K562 (cell line): ENCODE data around the gene ZBTB32. TPM values are rescaled to one million over a fixed set of nuclear protein-coding genes. Genes with fewer than 3 reads are reported as not detected.

Experiments
- ATF4 ChIP-seq: fragments of 450-650 bp; formaldehyde crosslinking; IDR thresholded peaks from 2 replicates; pipeline ENCODE4 v1.4.0; 2022; ENCODE audit warnings: mild to moderate bottlenecking, moderate library complexity
- BRD9 ChIP-seq: fragments of 450-650 bp; IDR thresholded peaks from 2 replicates; pipeline ENCODE4 v1.6.1; 2018; ENCODE audit warnings: low read depth; ENCODE audit not compliant: partially characterized antibody
- CREB5 ChIP-seq: fragments of 250-450 bp; sonication (Bioruptor Pico); IDR thresholded peaks from 2 replicates; pipeline ENCODE4 v1.5.0; 2020; ENCODE audit warnings: mild to moderate bottlenecking
- ETS2 ChIP-seq: IDR thresholded peaks from 2 replicates; pipeline ENCODE4 v1.6.1; 2016; ENCODE audit warnings: borderline replicate concordance, missing genetic modification characterization, mild to moderate bottlenecking, moderate library complexity, missing compliant biosample characterization; ENCODE audit not compliant: poor library complexity, severe bottlenecking
- HDAC1 ChIP-seq, 2 experiments: fragments of 450-650 bp; IDR thresholded peaks; 2 replicates each; pipeline ENCODE4 v1.6.1; 2016 to 2017; ENCODE audit warnings: inconsistent platforms in 1 of 2, mild to moderate bottlenecking in 1 of 2, moderate library complexity in 1 of 2
- HES1 ChIP-seq: fragments of 450-650 bp; IDR thresholded peaks from 2 replicates; pipeline ENCODE4 v1.6.1; 2016; ENCODE audit warnings: low read depth, mild to moderate bottlenecking, moderate library complexity
- IRF9 ChIP-seq: fragments of 450-650 bp; IDR thresholded peaks from 2 replicates; pipeline ENCODE4 v1.6.1; 2016; ENCODE audit warnings: missing biosample characterization, missing genetic modification characterization
- LCOR ChIP-seq: sonication (generic); formaldehyde crosslinking; IDR thresholded peaks from 2 replicates; pipeline ENCODE4 v1.8.0; 2022; ENCODE audit warnings: mild to moderate bottlenecking, missing genetic modification reagents
- NFIC ChIP-seq: fragments of 450-650 bp; IDR thresholded peaks from 2 replicates; pipeline ENCODE4 v1.6.1; 2017; ENCODE audit warnings: mild to moderate bottlenecking, inconsistent platforms
- NFRKB ChIP-seq: fragments of 450-650 bp; IDR thresholded peaks from 2 replicates; pipeline ENCODE4 v1.6.1; 2016; ENCODE audit warnings: low read depth
- PKNOX1 ChIP-seq: fragments of 450-650 bp; IDR thresholded peaks from 2 replicates; pipeline ENCODE4 v1.6.1; 2016
- PTBP1 ChIP-seq: fragments of 200-400 bp; formaldehyde crosslinking; IDR thresholded peaks from 2 replicates; pipeline ENCODE4 v1.6.1; 2017; ENCODE audit warnings: low read depth, low read length
- TRIM24 ChIP-seq, 2 experiments: fragments of 450-650 bp; IDR thresholded peaks; 2 replicates each; pipeline ENCODE4 v1.6.1; 2016
- XRCC5 ChIP-seq: fragments of 200-400 bp; formaldehyde crosslinking; IDR thresholded peaks from 2 replicates; pipeline ENCODE4 v1.6.1; 2017; ENCODE audit warnings: low read depth, mild to moderate bottlenecking, low read length
- ZNF398 ChIP-seq: fragments of 250-450 bp; sonication (Bioruptor Pico); IDR thresholded peaks from 2 replicates; pipeline ENCODE4 v1.8.0; 2021; ENCODE audit warnings: moderate library complexity, mild to moderate bottlenecking, inconsistent platforms
- ZNF507 ChIP-seq: conservative IDR thresholded peaks from 2 replicates; pipeline ENCODE4 v1.6.1; 2017; ENCODE audit warnings: missing genetic modification characterization, missing compliant biosample characterization
- ZNF655 ChIP-seq: fragments of 250-450 bp; sonication (Bioruptor Pico); IDR thresholded peaks from 2 replicates; pipeline ENCODE4 v1.5.0; 2021
- polyA plus RNA-seq, 8 experiments: library from polyadenylated mRNA; depleted of rRNA in 4 of 8; stranded (reverse) in 5 of 8; unstranded in 3 of 8; fragments of >200 nt; fragmentation: Nextera tagmentation in 2 of 8; fragmentation: Illumina TruSeq in 1 of 8; extraction: Ambion mirVana in 2 of 8; extraction: Trizol in 1 of 8; gene quantifications; 2 replicates each; pipeline versions ENCODE4 v1.2.1 to v1.2.3, GENCODE V29; 2011 to 2014; ENCODE audit warnings: inconsistent platforms in 1 of 8, missing spikeins in 1 of 8
- total RNA-seq, 7 experiments: library from RNA; depleted of rRNA in 6 of 7; stranded (reverse); fragments of >200 nt in 6 of 7; fragmentation: Illumina TruSeq in 2 of 7; extraction: Trizol in 2 of 7; gene quantifications; 2 replicates each; pipeline versions ENCODE4 v1.2.1 to v1.2.3, GENCODE V29; 2011 to 2021; ENCODE audit warnings: low replicate concordance in 1 of 7

ZBTB32 gene
- total and polyA plus RNA-seq, 9 of the 15 experiments (the other 6 are each of a cell fraction or from before 2014, with no cell fraction given): 0.20 TPM; not detected in 8

GRCh38 chr19:35693835-35694599 lies 10.3 kb upstream of the ZBTB32 start (continued):
- no peak for TF ChIP-seq CREB5 (CRISPR knock-in tag)
- TF ChIP-seq NFRKB: no peak
- TF ChIP-seq TRIM24 (IDR thresholded peaks at IDR 0.05): peak; percentile 28 to 47; a peak in 2 of 4 replicates
- no peak for TF ChIP-seq ATF4 (CRISPR knock-in tag)
- TF ChIP-seq ZNF655 (CRISPR knock-in tag): no peak
- no peak for TF ChIP-seq LCOR (CRISPR knock-in tag)
- TF ChIP-seq BRD9: no peak
- no peak for TF ChIP-seq IRF9
- no peak for TF ChIP-seq ZNF507 (tag)
- peak; percentile 47 to 61; a peak in 1 of 4 replicates for TF ChIP-seq HDAC1 (IDR thresholded peaks at IDR 0.05)
- TF ChIP-seq PTBP1: no peak
- peak; percentile 49; the same call in 1 of the 2 replicates for TF ChIP-seq NFIC
- TF ChIP-seq PKNOX1: peak; percentile 83
- peak; percentile 91 for TF ChIP-seq XRCC5
- TF ChIP-seq HES1: no peak
- no peak for TF ChIP-seq ETS2 (tag)
- TF ChIP-seq ZNF398 (CRISPR knock-in tag): no peak
